Stimulated activated naive CD8-positive, alpha-beta T cell treated with anti-CD3 and anti-CD28 coated beads, Interleukin-15, Interleukin-2, amounts not matched to agents 100 ng/mL and 50 ng/mL, for 24 hours (primary cell): ENCODE measurements around the gene ATXN7L2.
A peak's percentile ranks its signal among the peaks of the same experiment; 100 is the strongest.

Source experiments
- H3K27ac Mint-ChIP-seq: one replicate; pipeline ENCODE4 v1.8.0; 2021; ENCODE audit warnings: mild to moderate bottlenecking, mixed read lengths
- H3K27me3 Mint-ChIP-seq: one replicate; pipeline ENCODE4 v1.8.0; 2021; ENCODE audit warnings: mixed read lengths
- H3K36me3 Mint-ChIP-seq: one replicate; pipeline ENCODE4 v1.8.0; 2021; ENCODE audit warnings: low read depth, mixed read lengths
- H3K4me1 Mint-ChIP-seq: one replicate; pipeline ENCODE4 v1.8.0; 2021; ENCODE audit warnings: low read depth, mixed read lengths
- H3K4me3 Mint-ChIP-seq: one replicate; pipeline ENCODE4 v1.8.0; 2021; ENCODE audit warnings: mild to moderate bottlenecking, mixed read lengths
- H3K9me3 Mint-ChIP-seq: one replicate; pipeline ENCODE4 v1.8.0; 2021; ENCODE audit warnings: mixed read lengths

ATXN7L2 gene

DNA sequence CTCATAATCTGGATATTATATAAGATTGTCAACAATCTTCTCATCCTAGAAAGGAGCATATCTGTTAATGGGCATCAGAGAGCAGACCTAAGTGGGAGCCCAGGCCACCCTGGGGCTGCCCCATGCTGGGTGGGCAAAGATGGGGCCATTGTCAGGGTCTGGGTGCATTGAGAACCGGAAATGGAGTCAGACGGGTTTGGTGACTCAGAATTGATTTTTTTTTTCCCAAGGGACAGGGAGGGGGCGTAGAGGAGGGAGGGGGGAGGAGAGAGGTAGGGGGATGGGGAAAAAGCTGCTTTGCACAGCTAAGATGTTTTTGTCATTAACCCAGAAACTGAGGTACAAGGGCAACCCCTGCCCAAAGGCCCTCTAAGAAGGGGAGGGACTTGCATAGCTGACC, 1.3 kb downstream of the ATXN7L2 start:
- H3K9me3 Mint-ChIP-seq, result no peaks in the 10 kb centered on the region
- peaks cover 4% of the 10 kb centered on the region for H3K27me3 Mint-ChIP-seq
- peak overlapping the region; percentile 97 for H3K27ac Mint-ChIP-seq
- H3K4me1 Mint-ChIP-seq, result peaks cover 30% of the 10 kb centered on the region
- H3K4me3 Mint-ChIP-seq, result peak overlapping the region; percentile 96
- peaks cover 11% of the 10 kb centered on the region for H3K36me3 Mint-ChIP-seq

GRCh38 chr1:109487261-109487660, 3.6 kb downstream of the ATXN7L2 start:
- Mint-ChIP-seq H3K9me3 (no peaks in the 10 kb centered on the region), H3K36me3 (peaks cover 11% of the 10 kb centered on the region), H3K4me1 (peaks cover 29% of the 10 kb centered on the region), H3K27me3 (no peaks in the 10 kb centered on the region), H3K27ac (no peak overlapping the region), H3K4me3 (no peak overlapping the region)

DNA sequence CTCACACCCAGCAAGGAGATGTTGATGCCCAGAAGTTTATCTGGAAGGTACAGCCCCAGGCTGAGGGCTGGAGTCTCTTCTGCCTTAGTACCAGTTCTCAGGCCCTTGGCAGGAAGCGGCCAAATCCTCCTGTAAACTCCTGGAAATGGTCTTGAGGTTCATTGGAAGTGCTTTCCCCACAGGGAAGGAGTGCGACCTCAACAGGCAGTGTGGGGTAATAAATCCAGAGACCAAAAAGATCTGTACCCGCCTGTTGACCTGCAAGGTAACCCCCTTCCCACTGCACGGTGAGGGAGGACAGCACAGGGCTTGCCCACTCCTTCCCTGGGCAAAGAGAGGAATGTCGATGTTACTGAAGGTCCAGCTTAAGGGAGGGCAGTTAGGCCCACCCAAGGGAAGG, 4.5 kb downstream of the ATXN7L2 start:
- no peaks in the 10 kb centered on the region for H3K27me3 Mint-ChIP-seq
- H3K9me3 Mint-ChIP-seq, result no peaks in the 10 kb centered on the region
- H3K36me3 Mint-ChIP-seq, result peaks cover 11% of the 10 kb centered on the region
- peaks cover 22% of the 10 kb centered on the region for H3K4me1 Mint-ChIP-seq
- H3K27ac Mint-ChIP-seq, result no peak overlapping the region
- no peak overlapping the region for H3K4me3 Mint-ChIP-seq

- peaks cover 11% of the 10 kb centered on the region for H3K36me3 Mint-ChIP-seq
Measured at GRCh38 chr1:109488696-109489095, 5.0 kb downstream of the ATXN7L2 start.

GRCh38 chr1:109490029-109490933, 6.6 kb downstream of the ATXN7L2 start:
- H3K9me3 Mint-ChIP-seq, result no peaks in the 10 kb centered on the region
- H3K4me1 Mint-ChIP-seq, result peaks cover 24% of the 10 kb centered on the region
- no peaks in the 10 kb centered on the region for H3K27me3 Mint-ChIP-seq
- H3K4me3 Mint-ChIP-seq, result no peak overlapping the region
- H3K27ac Mint-ChIP-seq, result no peak overlapping the region
- H3K36me3 Mint-ChIP-seq, result peaks cover 11% of the 10 kb centered on the region

More at GRCh38 chr1:109488696-109489095, 5.0 kb downstream of the ATXN7L2 start:
- H3K27me3 Mint-ChIP-seq, result no peaks in the 10 kb centered on the region
- no peak overlapping the region for H3K27ac Mint-ChIP-seq
- H3K4me3 Mint-ChIP-seq, result no peak overlapping the region
- H3K4me1 Mint-ChIP-seq, result peaks cover 18% of the 10 kb centered on the region
- no peaks in the 10 kb centered on the region for H3K9me3 Mint-ChIP-seq

GRCh38 chr1:109490934-109491302, 7.2 kb downstream of the ATXN7L2 start:
- H3K27me3 Mint-ChIP-seq, result no peaks in the 10 kb centered on the region
- no peaks in the 10 kb centered on the region for H3K9me3 Mint-ChIP-seq
- H3K4me1 Mint-ChIP-seq, result peaks cover 27% of the 10 kb centered on the region
- peaks cover 11% of the 10 kb centered on the region for H3K36me3 Mint-ChIP-seq
- no peak overlapping the region for H3K27ac Mint-ChIP-seq
- no peak overlapping the region for H3K4me3 Mint-ChIP-seq

GRCh38 chr1:109491372-109491771, 7.7 kb downstream of the ATXN7L2 start:
- H3K36me3 Mint-ChIP-seq, result peaks cover 11% of the 10 kb centered on the region
- H3K27me3 Mint-ChIP-seq, result no peaks in the 10 kb centered on the region
- H3K27ac Mint-ChIP-seq, result no peak overlapping the region
- H3K9me3 Mint-ChIP-seq, result no peaks in the 10 kb centered on the region
- no peak overlapping the region for H3K4me3 Mint-ChIP-seq
- H3K4me1 Mint-ChIP-seq, result peaks cover 30% of the 10 kb centered on the region

DNA sequence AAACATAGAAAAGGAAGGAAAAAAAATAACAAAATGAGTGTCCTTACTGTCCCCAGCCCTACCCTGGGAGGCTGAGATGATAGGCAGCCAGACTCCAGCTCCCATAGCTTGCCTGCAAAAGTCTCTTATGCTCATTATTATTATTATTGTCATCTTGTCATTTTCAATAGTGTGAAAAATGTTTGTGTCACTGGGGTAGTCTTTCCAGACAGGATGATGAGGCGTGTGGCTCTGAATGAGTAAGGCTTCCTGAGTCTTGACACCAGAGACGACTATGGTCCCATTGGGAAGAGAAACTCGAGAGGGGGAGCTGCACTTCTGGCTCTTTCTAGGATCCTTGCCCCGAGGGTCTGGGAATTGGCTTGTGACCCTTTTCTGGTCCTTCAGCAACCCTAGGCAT, 9.1 kb downstream of the ATXN7L2 start:
- H3K4me3 Mint-ChIP-seq, result no peak overlapping the region
- H3K36me3 Mint-ChIP-seq, result peaks cover 11% of the 10 kb centered on the region
- no peaks in the 10 kb centered on the region for H3K27me3 Mint-ChIP-seq

DNA sequence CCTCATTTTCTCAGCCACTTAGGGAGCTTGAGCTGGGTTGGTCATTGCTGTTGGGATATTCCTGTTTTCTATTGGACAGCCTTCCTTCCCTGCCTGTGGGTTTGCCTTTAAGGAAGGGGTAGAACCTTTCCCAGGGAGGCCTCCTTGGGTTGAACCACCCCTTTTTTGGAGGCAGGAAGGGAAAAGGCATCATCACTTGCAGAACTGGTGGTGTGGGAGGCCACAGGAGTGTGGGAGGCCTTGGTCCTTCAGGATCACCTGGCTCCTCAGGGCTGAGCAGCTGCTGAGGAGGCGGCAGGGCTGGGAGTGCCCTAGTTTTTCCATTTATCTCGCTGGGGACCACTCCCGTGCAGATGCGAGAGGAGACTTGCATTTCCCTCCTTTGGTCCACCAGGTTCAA, 9.5 kb downstream of the ATXN7L2 start:
- Mint-ChIP-seq H3K9me3 (no peaks in the 10 kb centered on the region), H3K27ac (no peak overlapping the region), H3K36me3 (peaks cover 7% of the 10 kb centered on the region), H3K27me3 (no peaks in the 10 kb centered on the region), H3K4me3 (peak overlapping the region; percentile 95), H3K4me1 (peaks cover 41% of the 10 kb centered on the region)

More for the DNA sequence above, 9.1 kb downstream of the ATXN7L2 start:
- Mint-ChIP-seq H3K27ac (no peak overlapping the region), H3K4me1 (peaks cover 37% of the 10 kb centered on the region), H3K9me3 (no peaks in the 10 kb centered on the region)

DNA sequence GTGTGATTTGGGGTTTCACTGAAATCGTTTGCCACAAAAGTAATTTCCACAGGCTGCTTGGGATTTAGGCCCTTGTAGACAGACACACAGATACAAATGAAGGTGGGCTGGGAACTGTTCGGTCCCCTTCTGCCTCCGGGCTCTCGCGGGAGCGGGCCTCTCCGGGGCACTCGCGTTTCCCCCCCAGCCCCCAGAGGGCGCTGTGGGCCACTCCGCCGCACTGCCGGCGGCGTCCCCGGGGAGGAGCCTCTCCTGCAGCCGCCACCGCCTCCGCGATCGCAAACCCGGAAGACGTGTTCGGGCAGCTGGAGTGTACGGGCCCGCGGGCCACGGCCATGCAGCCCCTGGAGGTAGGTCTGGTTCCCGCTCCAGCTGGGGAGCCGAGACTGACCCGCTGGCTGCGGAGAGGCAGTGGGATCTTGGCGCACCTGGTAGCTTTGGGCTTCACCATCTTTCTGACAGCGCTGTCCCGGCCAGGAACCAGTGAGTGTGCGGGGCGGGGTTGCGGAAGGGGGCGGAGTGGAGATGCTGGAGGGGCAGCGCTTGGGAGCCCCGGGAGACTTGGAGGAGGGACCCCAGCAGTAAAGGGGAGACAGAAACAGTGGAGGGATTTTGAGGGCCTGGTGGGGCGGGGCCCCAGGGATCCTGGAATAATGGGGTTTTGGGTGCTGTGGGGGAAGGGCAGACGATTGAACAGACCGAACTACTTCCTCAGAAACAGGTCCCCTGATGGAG, 10.3 kb downstream of the ATXN7L2 start, which contains the start of gene CYB561D1:
Gene CYB561D1 (plus strand): TSS at position 290 of the 735 bp plus-strand sequence. CDS start 46 bp downstream, at position 336.
- no peaks in the 10 kb centered on the region for H3K9me3 Mint-ChIP-seq
- peaks cover 48% of the 10 kb centered on the region for H3K4me1 Mint-ChIP-seq
- H3K4me3 Mint-ChIP-seq, result peak within 1 kb of the TSS; percentile 95
- peak within 1 kb of the TSS; percentile 68 for H3K27ac Mint-ChIP-seq
- H3K27me3 Mint-ChIP-seq, result no peaks in the 10 kb centered on the region
- no peaks in the 10 kb centered on the region for H3K36me3 Mint-ChIP-seq

DNA sequence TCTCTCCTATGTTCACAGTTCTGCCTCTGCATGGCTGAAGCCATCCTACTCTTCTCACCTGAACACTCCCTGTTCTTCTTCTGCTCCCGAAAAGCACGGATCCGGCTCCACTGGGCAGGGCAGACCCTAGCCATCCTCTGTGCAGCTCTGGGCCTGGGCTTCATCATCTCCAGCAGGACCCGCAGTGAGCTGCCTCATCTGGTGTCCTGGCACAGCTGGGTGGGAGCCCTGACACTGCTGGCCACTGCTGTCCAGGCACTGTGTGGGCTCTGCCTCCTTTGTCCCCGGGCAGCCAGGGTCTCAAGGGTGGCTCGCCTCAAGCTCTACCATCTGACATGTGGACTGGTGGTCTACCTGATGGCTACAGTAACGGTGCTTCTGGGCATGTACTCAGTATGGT, 12.0 kb downstream of the ATXN7L2 start:
- H3K9me3 Mint-ChIP-seq, result no peaks in the 10 kb centered on the region
- H3K27me3 Mint-ChIP-seq, result no peaks in the 10 kb centered on the region
- H3K4me3 Mint-ChIP-seq, result peak overlapping the region; percentile 95
- H3K36me3 Mint-ChIP-seq, result peaks cover 10% of the 10 kb centered on the region
- peaks cover 65% of the 10 kb centered on the region for H3K4me1 Mint-ChIP-seq
- peak overlapping the region; percentile 40 for H3K27ac Mint-ChIP-seq

GRCh38 chr1:109497449-109498160, 13.9 kb downstream of the ATXN7L2 start:
- H3K4me1 Mint-ChIP-seq, result peaks cover 83% of the 10 kb centered on the region
- H3K9me3 Mint-ChIP-seq, result no peaks in the 10 kb centered on the region
- peak overlapping the region; percentile 38 for H3K27ac Mint-ChIP-seq
- no peaks in the 10 kb centered on the region for H3K27me3 Mint-ChIP-seq
- no peak overlapping the region for H3K4me3 Mint-ChIP-seq
- H3K36me3 Mint-ChIP-seq, result peaks cover 14% of the 10 kb centered on the region

GRCh38 chr1:109498161-109498801, 14.6 kb downstream of the ATXN7L2 start:
- Mint-ChIP-seq H3K9me3 (no peaks in the 10 kb centered on the region), H3K4me3 (peak overlapping the region; percentile 13), H3K36me3 (peaks cover 14% of the 10 kb centered on the region), H3K27ac (peak overlapping the region; percentile 38), H3K4me1 (peaks cover 88% of the 10 kb centered on the region), H3K27me3 (no peaks in the 10 kb centered on the region)

DNA sequence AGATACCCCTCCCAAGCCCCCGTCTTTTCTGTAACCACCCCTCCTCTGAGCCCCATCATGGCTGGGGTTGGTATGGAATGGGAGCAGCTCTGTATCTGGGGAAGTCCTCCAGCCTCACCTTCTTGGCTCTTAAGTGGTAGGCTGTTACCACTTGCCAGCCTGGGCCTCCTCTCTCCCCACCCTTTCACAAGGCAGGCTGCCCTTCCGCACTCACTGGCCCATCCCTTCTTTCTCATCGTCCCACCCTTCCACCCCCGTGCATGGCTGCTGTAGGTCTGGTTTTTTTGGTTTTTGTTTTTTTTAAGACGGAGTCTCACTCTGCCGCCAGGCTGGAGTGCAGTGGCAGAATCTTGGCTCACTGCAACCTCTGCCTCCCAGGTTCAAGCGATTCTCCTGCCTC, 15.4 kb downstream of the ATXN7L2 start:
- Mint-ChIP-seq H3K27me3 (no peaks in the 10 kb centered on the region), H3K27ac (peak overlapping the region; percentile 61), H3K4me1 (peaks cover 92% of the 10 kb centered on the region), H3K36me3 (peaks cover 14% of the 10 kb centered on the region), H3K9me3 (no peaks in the 10 kb centered on the region), H3K4me3 (no peak overlapping the region)
